ENCODE results near the gene UBE2J2.
"Not testable (repeated sequence)": the region's sequence is repeated elsewhere in the genome, so short reads cannot be mapped to it uniquely, and the experiment has no call there.

Gene UBE2J2

GRCh38 chr1:1253314-1253713 lies 20.3 kb downstream of the UBE2J2 start:
- Histone ChIP-seq H3K4me2 (ENCODE audit: low read length) (no peak overlapping the region), H3K27me3 (ENCODE audit: insufficient read depth, low read length) (no peaks in the 10 kb centered on the region), H3K9ac (ENCODE audit: low read length) (no peak overlapping the region), H3F3A (ENCODE audit: insufficient read depth, low read length) (no peaks in the 10 kb centered on the region), H3K4me3 (ENCODE audit: low read depth, low read length, poor library complexity, severe bottlenecking) (no peak overlapping the region), H3K9me3 (ENCODE audit: low read length) (no peaks in the 10 kb centered on the region), H3K36me3 (ENCODE audit: insufficient read depth, low read length) (peaks cover 40% of the 10 kb centered on the region), H3K9me2 (ENCODE audit: low read depth, low read length) (no peaks in the 10 kb centered on the region), H3K27ac (ENCODE audit: low read depth, low read length, poor library complexity, severe bottlenecking) (no peak overlapping the region), H2AFZ (ENCODE audit: low read length) (no peak overlapping the region), H3K79me2 (ENCODE audit: insufficient read depth, low read length) (no peaks in the 10 kb centered on the region), H4K20me1 (ENCODE audit: insufficient read depth, low read length) (no peaks in the 10 kb centered on the region), H3K4me1 (ENCODE audit: insufficient read depth, low read length, severe bottlenecking) (peaks cover 9% of the 10 kb centered on the region)
- TF ChIP-seq CTCF (IDR thresholded peaks at IDR 0.05; ENCODE audit: low read length) (no peak), EZH2 (IDR thresholded peaks at IDR 0.05; ENCODE audit: borderline replicate concordance, low read length) (no peak)

GRCh38 chr1:1250786-1251284 lies 22.8 kb downstream of the UBE2J2 start:
- Histone ChIP-seq H3K4me1 (ENCODE audit: insufficient read depth, low read length, severe bottlenecking) (peaks cover 9% of the 10 kb centered on the region), H3K79me2 (ENCODE audit: insufficient read depth, low read length) (no peaks in the 10 kb centered on the region), H3K27me3 (ENCODE audit: insufficient read depth, low read length) (peaks cover 6% of the 10 kb centered on the region; the same call in 1 of the 2 replicates), H3K36me3 (ENCODE audit: insufficient read depth, low read length) (peaks cover 29% of the 10 kb centered on the region), H3K27ac (ENCODE audit: low read depth, low read length, poor library complexity, severe bottlenecking) (no peak overlapping the region), H3K9me2 (ENCODE audit: low read depth, low read length) (no peaks in the 10 kb centered on the region), H2AFZ (ENCODE audit: low read length) (no peak overlapping the region), H3K4me2 (ENCODE audit: low read length) (peak overlapping the region; percentile 14; the same call in 1 of the 2 replicates), H3K9ac (ENCODE audit: low read length) (no peak overlapping the region), H3K4me3 (ENCODE audit: low read depth, low read length, poor library complexity, severe bottlenecking) (no peak overlapping the region), H3K9me3 (ENCODE audit: low read length) (no peaks in the 10 kb centered on the region), H4K20me1 (ENCODE audit: insufficient read depth, low read length) (no peaks in the 10 kb centered on the region), H3F3A (ENCODE audit: insufficient read depth, low read length) (no peaks in the 10 kb centered on the region)
- TF ChIP-seq CTCF (IDR thresholded peaks at IDR 0.05; ENCODE audit: low read length) = no peak
- TF ChIP-seq EZH2 (IDR thresholded peaks at IDR 0.05; ENCODE audit: borderline replicate concordance, low read length) = no peak

- not testable (repeated sequence) for H3K36me3 ChIP-seq (ENCODE audit: insufficient read depth, low read length); H2AFZ ChIP-seq (ENCODE audit: low read length); H3K79me2 ChIP-seq (ENCODE audit: insufficient read depth, low read length); H4K20me1 ChIP-seq (ENCODE audit: insufficient read depth, low read length); H3K4me3 ChIP-seq (ENCODE audit: low read depth, low read length, poor library complexity, severe bottlenecking); H3K27ac ChIP-seq (ENCODE audit: low read depth, low read length, poor library complexity, severe bottlenecking); H3K27me3 ChIP-seq (ENCODE audit: insufficient read depth, low read length); H3K9me3 ChIP-seq (ENCODE audit: low read length); H3K4me2 ChIP-seq (ENCODE audit: low read length); H3F3A ChIP-seq (ENCODE audit: insufficient read depth, low read length); H3K9me2 ChIP-seq (ENCODE audit: low read depth, low read length); H3K9ac ChIP-seq (ENCODE audit: low read length); H3K4me1 ChIP-seq (ENCODE audit: insufficient read depth, low read length, severe bottlenecking)
Observed at GRCh38 chr1:1248009-1248913, 25.4 kb downstream of the UBE2J2 start.
